Renal pelvis (tissue), 4 donors: ENCODE data around the gene IRAK4. TPM values are rescaled to one million over a fixed set of nuclear protein-coding genes. Genes with fewer than 3 reads are reported as not detected.

Experiments used
- DNase-seq: peaks from one replicate; pipeline ENCODE4 v3.0.0-alpha.2; 2013
- polyA plus RNA-seq, 3 donors: library from polyadenylated mRNA; unstranded; fragments of 120-200 nt; gene quantifications; one replicate each; pipeline ENCODE4 v1.2.1, GENCODE V29; 2013; ENCODE audit not compliant: insufficient read length in 3 of 3

Gene IRAK4
- polyA plus RNA-seq, 3 donors = 11.2 to 19.5 (median 15.9) TPM

DNA sequence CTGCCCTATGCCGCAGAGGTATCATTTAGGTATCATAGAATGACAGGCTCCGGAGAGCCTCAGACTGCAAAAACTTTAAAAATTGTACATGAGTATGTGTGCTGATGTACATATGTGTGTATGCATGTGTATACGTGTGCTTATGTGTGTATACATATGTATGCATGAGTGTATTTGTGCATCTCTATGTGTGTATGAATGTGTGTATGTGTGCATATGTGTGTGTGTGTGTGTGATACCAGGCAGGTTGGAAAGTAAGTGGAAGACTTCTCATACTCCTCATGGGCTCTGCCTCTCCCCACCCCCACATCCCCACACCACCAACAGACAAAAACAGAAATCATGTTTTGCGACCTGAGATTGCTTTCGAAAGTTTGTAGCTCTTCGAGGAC lies 76.5 kb downstream of the IRAK4 start:
- DNase-seq = peak; percentile 31

DNA sequence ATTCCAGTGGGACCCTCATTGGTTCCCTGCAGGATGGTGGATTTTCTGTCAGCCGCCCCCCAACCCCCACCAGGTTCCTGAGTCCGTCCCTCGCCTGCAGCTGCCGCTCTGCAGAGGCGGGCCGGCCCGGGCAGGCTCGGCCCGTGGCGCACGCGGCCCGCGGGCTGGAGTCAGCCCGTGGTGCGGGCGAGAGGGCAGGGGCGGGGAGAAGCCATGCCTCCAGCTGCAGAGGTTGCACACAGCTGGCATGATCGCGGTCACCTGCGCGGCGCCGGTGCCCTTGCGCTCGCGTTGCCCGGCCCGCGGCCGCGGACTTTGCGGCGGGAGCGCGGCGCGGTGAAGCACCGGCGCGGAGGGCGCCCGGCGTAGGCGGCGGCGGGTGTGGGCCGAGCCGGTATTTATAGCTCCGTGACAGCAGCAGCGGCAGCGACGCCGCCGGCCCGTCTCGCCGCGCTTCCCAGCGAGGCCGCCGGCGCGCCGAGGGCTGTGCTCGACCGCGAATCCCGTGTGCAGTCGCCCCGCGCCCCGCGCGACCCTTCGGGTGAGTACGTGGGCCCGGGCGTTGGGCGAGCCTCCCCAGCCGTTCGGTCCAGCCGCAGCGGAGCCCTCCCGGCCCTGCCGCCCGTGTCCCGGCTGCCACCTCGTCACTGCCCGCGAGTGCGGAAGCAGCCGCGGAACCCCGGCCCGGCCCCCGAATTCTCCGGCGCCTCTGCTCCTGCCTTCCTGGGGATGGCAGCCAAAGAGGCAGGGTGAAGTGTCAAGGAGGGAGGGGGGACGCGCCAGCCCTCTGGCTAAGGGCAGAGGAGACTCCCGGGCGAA lies 77.1 kb downstream of the IRAK4 start, which contains the start of gene TMEM117:
Gene TMEM117 (plus strand): TSS at position 426 of the 819 bp plus-strand sequence.
- peak; percentile 62 for DNase-seq

DNA sequence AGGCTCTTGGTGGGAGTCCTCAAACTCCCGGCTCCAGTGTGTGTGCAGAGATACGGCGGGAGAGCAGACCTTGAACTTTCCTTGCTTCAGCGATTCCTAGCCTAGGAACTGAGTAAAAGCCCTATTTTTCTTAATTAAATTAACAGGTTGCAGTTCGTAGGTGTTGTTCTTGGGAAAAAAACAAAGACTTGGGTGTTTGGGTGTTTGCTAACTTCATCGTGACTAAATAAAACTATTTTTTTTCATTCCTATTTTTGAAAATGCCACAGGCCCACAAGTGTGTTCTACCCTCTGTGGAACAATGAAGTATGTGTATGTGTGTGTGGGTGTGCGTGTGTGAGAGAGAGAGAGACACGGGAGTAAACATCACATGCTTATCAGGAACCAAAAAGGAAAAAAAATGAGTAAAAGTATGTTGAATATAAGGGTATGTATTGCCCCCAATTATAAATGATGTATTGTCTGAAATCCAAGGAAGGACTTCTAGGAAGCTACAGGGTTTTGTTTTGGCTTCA lies 77.8 kb downstream of the IRAK4 start:
- peak; percentile 42 for DNase-seq

Other genes starting within 250 kb of the IRAK4 start
- under 1 TPM; 0.74 to 0.86 (median 0.83) TPM for gene ADAMTS20, start 206.7 kb upstream of the IRAK4 start, polyA plus RNA-seq
- gene PUS7L, start 161 bp upstream of the IRAK4 start, polyA plus RNA-seq = 10 to 100 TPM in 2 of 3 donors, 1 to 10 TPM in 1; 9.7 to 13.1 (median 12.8) TPM
- gene TWF1, start 47.4 kb downstream of the IRAK4 start, polyA plus RNA-seq = 10 to 100 TPM; 67.0 to 71.5 (median 70.0) TPM
- gene TMEM117, start 77.1 kb downstream of the IRAK4 start, polyA plus RNA-seq = 10 to 100 TPM in 2 of 3 donors, 1 to 10 TPM in 1; 9.1 to 12.7 (median 12.7) TPM